GM18505 (cell line): ENCODE results near the gene LAMA5.
A peak's percentile ranks its signal among the peaks of the same experiment; 100 is the strongest.

Experiments
- ATAC-seq: cut with Tn5 transposase; IDR thresholded peaks from one replicate; pipeline ENCODE4 v1.9.1; 2021; ENCODE audit not compliant: unreplicated experiment
- POLR2A ChIP-seq: IDR thresholded peaks from 4 replicates; pipeline ENCODE4 v1.6.1; 2011; ENCODE audit warnings: borderline replicate concordance; ENCODE audit not compliant: insufficient read depth, insufficient read length; ENCODE audit errors: extremely low read depth

The LAMA5 gene

GRCh38 chr20:62309198-62309944, 57.7 kb downstream of the LAMA5 start:
- no peak for ATAC-seq
- TF ChIP-seq POLR2A, result no peak

DNA sequence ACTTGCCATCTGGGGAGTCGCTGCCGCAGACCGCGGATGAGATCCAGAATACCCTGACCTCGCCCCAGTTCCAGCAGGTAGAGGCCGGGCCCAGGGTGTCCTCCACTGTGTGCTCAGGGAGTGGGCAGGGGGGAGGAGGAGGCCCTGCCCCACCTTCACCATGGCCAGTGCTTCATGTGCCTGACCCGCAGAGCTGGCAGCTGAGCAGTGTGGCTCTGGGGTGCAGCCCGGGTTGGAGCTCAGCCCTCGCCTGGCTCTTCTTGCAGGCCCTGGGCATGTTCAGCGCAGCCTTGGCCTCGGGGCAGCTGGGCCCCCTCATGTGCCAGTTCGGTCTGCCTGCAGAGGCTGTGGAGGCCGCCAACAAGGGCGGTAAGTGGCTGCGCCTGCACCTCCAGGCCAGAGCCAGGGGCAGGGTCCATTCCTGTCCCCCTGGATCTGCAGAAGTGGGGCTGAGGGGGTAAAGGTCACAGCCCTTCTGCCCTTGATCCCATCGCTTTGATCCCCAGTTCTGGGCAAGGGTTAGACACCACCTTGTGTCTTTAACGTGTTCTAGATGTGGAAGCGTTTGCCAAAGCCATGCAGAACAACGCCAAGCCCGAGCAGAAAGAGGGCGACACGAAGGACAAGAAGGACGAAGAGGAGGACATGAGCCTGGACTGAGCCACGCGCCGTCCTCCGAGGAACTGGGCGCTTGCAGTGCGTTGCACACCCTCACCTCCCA, 58.9 kb downstream of the LAMA5 start:
- no peak for TF ChIP-seq POLR2A

DNA sequence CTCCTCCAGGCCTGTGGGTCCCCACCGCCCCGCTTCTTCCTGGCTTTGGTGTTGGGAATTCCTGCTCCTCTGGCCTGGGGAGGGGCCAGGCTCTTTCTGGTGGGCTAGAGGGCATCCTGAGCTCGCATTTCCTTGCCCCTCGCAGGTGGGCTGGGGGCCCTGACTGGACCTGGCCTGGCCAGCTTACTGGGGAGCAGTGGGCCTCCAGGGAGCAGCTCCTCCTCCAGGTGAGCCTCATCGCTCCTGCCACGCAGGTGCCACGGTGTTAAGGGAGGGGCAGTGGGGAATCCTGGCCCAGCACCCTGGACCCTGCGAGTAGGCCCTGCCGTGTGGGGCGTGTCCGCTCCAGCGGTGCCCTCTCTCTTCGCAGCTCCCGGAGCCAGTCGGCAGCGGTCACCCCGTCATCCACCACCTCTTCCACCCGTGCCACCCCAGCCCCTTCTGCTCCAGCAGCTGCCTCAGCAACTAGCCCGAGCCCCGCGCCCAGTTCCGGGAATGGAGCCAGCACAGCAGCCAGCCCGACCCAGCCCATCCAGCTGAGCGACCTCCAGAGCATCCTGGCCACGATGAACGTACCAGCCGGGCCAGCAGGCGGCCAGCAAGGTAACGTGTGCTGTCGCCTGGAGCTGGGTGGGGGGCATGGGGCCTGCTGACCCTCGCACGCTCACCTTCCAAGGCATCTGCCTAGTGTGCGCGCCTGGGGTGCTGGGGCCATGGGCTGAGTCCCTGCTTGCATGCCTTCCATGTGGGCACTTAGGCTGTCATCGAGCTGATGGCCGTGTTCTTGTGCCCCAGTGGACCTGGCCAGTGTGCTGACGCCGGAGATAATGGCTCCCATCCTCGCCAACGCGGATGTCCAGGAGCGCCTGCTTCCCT, 59.6 kb downstream of the LAMA5 start:
- no peak for TF ChIP-seq POLR2A
- no peak for ATAC-seq

More for the DNA sequence above, 58.9 kb downstream of the LAMA5 start:
- ATAC-seq, result no peak

DNA sequence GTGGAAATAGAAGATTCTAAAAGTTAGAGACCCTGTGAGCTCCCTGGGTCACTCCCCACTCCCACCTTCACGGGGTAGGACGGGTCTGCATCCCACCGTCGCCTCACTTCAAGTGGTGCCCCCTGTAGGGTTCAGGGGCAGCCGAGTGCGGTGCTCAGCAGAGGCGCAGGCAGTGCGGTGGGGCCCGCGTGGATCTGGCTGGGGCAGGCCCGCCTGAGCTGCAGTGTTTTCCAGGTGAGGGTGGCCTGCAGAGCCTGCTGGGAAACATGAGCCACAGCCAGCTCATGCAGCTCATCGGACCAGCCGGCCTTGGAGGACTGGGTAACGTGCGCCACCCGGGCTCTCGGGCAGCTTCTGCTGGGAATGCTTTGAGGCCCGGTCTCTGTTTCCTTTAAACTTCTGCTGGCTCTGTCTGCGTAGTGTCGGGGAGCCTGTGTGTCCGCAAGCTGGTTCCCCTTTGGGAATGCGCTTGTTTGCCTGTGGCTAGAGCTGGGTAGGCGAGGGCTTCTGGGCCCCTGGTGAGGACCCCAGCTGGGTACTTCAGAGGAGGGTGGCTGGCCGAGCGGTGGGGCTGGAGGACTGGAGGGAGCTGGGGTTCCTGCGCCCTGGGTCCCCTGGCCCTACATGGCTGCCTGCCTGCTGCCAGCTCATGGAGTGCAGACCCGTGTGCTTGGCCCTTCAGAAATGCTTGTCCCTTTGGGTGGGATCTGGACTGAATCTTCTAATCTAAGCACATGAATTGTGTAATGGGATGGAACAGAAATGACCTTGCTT, 60.5 kb downstream of the LAMA5 start:
- TF ChIP-seq POLR2A, result no peak
- no peak for ATAC-seq

- ATAC-seq, result no peak
- TF ChIP-seq POLR2A, result no peak
These were observed 61.2 kb downstream of the LAMA5 start for GRCh38 chr20:62305765-62306413.

- ATAC-seq, result no peak
- no peak for TF ChIP-seq POLR2A
These were observed 61.9 kb downstream of the LAMA5 start for GRCh38 chr20:62305149-62305764.

DNA sequence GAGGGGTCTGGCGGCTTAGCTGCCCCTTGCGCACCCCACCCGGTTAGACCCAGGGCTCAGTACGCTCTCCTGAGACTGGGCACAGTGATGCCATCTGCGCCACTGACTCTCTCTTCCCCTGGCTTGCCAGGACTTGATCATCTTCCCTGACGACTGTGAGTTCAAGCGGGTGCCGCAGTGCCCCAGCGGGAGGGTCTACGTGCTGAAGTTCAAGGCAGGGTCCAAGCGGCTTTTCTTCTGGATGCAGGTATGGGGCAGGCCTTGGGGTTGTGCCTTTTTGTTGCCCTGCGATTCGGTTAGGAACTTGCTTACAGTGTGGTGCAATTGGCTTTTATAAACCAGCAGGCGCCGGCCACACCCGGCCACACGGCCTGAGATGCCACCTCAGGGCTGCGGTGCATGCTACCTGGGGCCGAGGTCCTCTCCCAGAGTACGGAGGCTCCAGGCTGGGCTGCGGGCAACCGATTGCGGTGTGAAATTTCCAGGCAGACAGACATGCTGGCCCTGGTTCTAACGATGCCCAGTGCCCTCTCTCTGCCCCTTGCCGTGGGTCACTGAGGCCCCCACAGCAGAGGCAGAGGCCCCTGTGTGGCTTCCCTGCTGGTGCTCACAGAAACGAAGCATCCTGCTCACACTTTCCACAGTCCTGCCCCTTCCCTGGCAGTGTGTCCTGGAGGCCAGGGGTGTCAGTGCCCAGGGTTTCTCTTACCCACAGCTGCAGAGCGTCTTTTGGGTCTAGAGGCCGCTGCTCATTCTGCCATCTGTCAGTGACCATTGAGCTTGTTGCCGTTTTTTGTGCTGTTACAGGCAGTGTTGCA, 62.6 kb downstream of the LAMA5 start:
- no peak for ATAC-seq
- no peak for TF ChIP-seq POLR2A

- TF ChIP-seq POLR2A, result no peak
- peak; percentile 9 for ATAC-seq
These were observed 63.5 kb downstream of the LAMA5 start for GRCh38 chr20:62303340-62304226.

DNA sequence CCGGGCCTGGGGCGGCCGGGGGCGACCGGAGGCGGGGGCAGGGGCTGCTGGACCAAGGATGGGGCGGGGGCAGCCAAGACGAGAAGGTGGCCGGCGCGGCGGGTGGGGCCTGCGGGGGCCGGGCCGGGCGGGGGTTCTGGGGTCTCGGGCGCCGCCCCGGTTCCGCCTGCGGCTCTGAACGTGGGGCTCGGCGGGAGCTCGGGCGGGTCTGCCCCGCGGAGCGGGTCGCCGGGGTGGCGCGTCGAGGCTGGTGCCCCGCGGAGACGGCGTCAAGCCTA, 64.1 kb downstream of the LAMA5 start:
- ATAC-seq, result no peak
- no peak for TF ChIP-seq POLR2A

- peak; percentile 84 for ATAC-seq
- peak; percentile 81 for TF ChIP-seq POLR2A
These were observed 64.6 kb downstream of the LAMA5 start, which contains the start of gene ADRM1 for GRCh38 chr20:62302341-62303061. Gene ADRM1, plus strand, starts transcription at chr20:62302997. Its CDS starts 572 bp downstream, at chr20:62303569.
